Activated CD8-positive, alpha-beta memory T cell treated with anti-CD3 and anti-CD28 coated beads for 36 hours (primary cell): ENCODE measurements around the gene TTBK1. TPM values are rescaled to one million over a fixed set of nuclear protein-coding genes. Genes with fewer than 3 reads are reported as not detected.

Source experiments
- CTCF ChIA-PET: fragments of 350-600 bp; sonication (Branson Sonifier 250); formaldehyde crosslinking; loops from one replicate; lab custom pipeline; 2021; ENCODE audit warnings: antibody characterized with exemption; lab: Charles Lee
- POLR2A ChIA-PET: fragments of 350-600 bp; sonication (Branson Sonifier 250); formaldehyde crosslinking; loops from one replicate; lab custom pipeline; 2021; ENCODE audit warnings: antibody characterized with exemption; lab: Charles Lee
- total RNA-seq, 2 experiments: library from RNA; stranded (reverse); gene quantifications; one replicate each; pipeline ENCODE4 v1.2.3, GENCODE V29; 2021

Gene TTBK1
- total RNA-seq, 2 experiments from 2014 or later = 0.65 to 0.67 TPM

DNA sequence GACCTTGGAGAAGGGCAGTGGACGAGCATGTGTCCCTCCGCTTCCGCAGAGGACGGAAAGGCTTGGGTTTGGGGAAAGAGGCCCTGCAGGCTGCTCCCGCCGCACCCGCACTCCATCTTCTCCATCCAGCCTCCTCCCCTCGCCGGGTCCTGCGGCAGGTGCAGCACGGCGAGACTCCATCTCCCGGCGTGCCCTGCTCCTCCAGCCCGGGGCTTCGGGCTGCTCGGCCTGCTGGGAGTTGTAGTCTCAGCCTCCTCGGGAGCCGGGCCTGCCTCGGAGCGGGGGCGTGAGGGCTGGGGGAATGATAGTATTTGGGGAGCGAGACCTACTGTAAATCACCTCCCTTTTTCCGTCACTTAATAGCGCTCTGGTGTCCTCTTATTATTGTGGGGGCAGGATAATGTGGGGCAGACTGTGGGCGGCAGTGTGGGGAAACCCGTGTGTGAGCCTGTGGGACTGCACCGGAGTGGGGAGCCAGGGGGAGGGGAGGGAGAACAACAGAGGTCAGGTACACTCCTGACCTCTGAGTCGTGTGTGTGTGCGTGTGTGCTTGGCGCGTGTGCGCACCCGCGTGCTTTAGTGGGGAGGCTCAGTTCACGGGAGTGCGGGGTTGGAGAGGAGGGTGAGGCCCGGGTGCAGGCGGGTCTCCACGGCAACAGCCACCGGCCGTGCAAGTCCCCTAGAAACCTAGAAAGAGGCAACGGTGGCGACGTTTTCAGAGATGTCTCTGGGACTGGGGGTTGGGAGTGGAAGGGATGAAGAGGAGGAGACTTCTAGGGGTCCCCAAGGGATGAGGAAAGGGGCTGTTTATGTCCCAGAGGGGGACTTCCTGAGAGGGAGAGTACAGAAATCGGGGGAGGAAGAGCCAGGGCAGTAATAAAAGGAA is 4.1 kb downstream of the TTBK1 start:
- ChIA-PET POLR2A (interaction anchor here (0.5 to 1.1 kb wide), 4 partner anchors 18 to 375 kb away, joined by 3 to 5 read pairs (median 4); partner anchors contain the start of gene DNPH1), CTCF (interaction anchor here (2.0 kb wide), 1 partner anchor 18 kb away, joined by 12 read pairs; the partner anchor contains the start of gene DNPH1)

DNA sequence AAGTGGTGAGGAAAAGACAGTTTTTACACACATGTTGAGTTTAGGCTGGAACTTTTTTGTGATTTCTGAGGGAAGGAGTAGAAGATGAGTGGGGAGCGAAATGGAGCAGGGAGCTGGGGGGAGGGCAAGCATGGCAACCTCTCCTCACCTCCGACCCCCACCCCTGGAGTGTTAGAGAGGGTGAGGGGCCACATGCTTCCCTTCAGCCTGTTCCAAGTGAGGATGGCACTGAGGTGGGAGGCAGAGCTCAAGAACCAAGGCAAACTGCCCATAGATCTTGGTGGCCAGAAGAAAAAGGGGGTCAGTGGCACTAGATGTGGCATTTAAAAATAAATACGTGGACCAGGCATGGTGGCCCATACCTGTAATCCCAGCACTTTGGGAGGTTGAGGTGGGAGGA is 4.8 kb downstream of the TTBK1 start:
- ChIA-PET CTCF (interaction anchor here (0.6 to 0.8 kb wide), 2 partner anchors 13 to 19 kb away, joined by 3 read pairs; partner anchors contain the start of gene DNPH1), POLR2A (no interaction called here)

DNA sequence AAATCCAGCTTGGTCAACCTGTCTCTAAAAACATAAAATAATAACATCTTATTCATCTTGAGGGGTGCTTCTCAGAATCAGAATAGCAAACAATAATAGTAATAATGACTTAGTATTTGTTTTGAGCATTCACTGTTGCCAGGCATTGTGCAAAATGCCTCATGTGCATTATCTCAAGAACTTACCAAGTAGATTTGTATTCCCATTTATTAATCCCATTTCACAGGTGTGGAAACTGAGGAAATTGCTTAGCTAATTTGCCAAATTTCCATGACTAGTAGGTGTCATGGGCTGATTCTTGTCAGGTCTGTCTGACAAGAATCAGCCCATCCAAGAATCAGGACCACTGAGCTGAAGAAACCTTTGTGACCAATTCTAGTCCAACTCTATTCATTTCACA is 5.5 kb downstream of the TTBK1 start:
- ChIA-PET CTCF (interaction anchor here (0.6 to 0.8 kb wide), 2 partner anchors 13 to 20 kb away, joined by 3 read pairs; partner anchors contain the start of gene DNPH1), POLR2A (interaction anchor here (0.5 kb wide), 1 partner anchor 909 kb away, joined by 3 read pairs; no protein-coding TSS in a partner anchor)

DNA sequence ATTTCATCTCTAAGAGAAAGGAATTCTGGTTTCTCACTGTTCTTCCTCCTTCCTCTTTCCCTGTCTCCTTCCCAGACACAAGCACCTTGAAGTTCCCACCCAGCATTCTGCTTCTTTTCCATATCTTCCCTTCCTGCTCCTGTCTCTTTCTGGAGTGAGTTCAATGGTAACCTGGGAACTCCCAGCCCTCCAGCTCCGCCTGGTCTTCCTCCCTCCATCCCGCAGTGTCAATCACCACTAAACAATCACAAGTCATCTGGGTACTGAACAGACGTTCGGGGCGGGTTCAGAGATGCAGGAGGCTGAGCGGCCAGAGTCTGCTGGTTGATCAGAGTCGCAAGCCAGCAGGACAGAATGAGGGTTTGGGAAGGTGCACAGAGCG is 7.7 kb downstream of the TTBK1 start:
- POLR2A ChIA-PET = no interaction called here
- CTCF ChIA-PET = no interaction called here

DNA sequence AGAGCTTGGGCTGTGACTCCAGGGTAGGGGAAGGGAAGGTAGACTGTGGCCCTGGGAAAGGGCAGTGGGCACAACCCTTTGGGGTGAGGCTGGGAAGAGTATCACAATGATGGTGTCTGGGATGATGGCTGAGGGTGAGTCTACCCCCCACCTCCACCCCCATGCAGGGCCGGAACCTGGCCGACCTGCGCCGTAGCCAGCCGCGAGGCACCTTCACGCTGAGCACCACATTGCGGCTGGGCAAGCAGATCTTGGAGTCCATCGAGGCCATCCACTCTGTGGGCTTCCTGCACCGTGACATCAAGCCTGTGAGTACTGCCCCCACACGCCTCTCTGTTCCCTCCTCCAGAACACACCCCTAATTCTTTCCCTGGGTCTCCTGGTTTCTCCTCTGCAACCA is 10.1 kb downstream of the TTBK1 start:
- CTCF ChIA-PET = interaction anchor here (1.2 to 2.1 kb wide), 4 partner anchors 10 to 253 kb away, joined by 3 to 6 read pairs (median 4); partner anchors contain the start of gene ABCC10
- POLR2A ChIA-PET = no interaction called here

DNA sequence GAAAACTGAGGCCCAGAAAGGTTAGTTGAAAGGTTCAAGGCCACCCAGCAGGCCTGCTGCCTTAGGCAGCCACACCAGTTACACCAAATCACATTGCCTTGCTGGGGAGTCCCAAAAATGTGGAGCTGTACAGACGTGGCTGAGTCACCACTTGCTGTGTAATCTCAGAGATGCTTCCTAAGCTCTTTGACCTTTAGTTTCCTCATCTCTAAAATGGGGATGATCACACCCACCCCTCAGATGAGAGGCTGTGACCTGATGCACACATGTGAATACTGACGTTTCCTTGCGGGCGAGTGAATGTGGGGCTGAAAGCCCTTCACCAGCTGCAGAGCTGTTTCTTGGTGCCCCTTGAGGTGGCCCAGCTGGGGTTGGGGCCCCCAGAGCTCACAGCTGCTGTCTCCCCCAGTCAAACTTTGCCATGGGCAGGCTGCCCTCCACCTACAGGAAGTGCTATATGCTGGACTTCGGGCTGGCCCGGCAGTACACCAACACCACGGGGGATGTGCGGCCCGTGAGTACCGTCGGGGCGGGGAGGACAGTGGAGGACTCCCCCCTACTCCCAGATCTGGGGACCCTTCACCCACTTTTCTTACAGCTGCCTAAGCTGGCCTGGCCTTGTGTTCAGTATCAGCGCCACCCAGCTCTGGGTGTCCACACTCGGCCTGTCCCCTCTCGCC is 11.0 kb downstream of the TTBK1 start:
- ChIA-PET POLR2A (interaction anchor here (0.6 kb wide), 1 partner anchor 30 kb away, joined by 3 read pairs; no protein-coding TSS in a partner anchor), CTCF (interaction anchor here (0.9 to 1.3 kb wide), 4 partner anchors 9 to 252 kb away, joined by 3 to 4 read pairs (median 3); partner anchors contain the start of gene DNPH1)

DNA sequence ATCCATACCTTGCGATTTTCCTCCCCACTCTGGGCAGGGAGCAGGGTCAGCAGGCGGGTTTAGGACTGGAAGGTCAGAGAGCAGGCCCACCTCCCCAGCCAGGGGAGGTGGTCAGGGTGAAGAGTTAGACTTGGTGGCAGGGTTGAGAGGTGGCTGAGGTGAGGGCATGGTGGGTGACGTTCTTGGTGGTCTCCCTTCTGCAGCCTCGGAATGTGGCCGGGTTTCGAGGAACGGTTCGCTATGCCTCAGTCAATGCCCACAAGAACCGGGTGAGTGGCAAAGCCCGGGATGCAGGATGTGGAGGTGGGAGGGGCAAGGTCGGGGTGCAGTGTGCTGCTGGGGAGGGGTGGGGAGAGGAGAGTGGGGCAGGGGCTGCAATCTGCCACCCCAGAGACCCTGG is 11.6 kb downstream of the TTBK1 start:
- ChIA-PET POLR2A (interaction anchor here (0.6 kb wide), 1 partner anchor 30 kb away, joined by 3 read pairs; no protein-coding TSS in a partner anchor), CTCF (interaction anchor here (1.0 kb wide), 1 partner anchor 135 kb away, joined by 3 read pairs; no protein-coding TSS in a partner anchor)

DNA sequence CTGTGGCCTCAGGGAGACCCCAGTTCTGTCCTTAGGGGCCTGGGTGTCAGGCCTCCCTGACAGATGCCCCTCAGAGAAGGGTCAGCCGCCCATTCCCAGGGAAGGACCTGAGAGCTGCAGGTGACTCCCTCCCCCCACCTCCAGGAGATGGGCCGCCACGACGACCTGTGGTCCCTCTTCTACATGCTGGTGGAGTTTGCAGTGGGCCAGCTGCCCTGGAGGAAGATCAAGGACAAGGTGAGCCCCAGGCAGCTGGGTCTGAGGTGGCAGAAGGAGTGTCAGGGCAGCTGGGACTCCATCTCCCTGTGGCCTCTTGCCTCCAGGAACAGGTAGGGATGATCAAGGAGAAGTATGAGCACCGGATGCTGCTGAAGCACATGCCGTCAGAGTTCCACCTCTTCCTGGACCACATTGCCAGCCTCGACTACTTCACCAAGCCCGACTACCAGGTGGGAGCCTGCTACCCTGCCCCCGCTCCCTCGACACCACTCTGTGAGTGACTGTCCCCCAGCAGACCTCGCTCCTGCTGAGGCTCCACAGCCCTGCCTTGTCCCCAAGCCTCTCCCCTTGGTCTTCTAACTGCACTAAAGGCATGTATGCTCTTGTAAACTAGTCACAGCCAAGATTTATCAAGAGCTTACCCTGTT is 12.2 kb downstream of the TTBK1 start:
- ChIA-PET CTCF (no interaction called here), POLR2A (no interaction called here)

DNA sequence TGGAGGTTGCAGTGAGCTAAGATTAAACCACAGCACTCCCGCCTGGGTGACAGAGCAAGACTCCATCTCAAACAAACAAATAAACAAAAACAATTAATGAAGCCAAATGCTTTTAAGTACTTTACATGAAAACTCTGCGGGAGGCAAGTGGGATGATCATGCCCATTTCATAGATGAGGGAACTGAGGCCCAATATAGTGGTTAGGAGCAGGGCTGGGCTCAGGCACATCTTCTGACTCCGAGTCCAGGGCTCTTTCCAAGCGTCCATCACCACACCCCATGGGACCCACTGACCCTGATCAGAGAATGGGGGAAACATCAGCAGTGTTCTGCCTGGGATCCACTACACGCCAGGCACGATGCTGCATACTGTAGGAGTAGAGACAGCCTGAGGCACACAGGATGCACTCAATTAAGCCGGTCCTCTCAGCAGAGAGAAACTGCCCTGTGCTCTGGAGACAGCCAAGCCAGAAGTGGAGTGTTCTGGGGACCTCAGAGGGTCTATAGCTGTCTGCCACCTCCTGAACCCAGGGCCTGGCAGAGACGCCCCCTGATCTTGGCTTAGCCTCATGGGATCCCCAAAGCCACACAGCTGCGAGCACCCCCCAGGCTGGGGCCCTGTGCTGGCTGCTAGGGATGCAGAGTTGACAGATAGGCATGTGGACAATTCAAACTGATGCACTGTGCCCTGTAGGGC is 13.5 kb downstream of the TTBK1 start:
- ChIA-PET POLR2A (interaction anchor here (0.5 kb wide), 1 partner anchor 229 kb away, joined by 5 read pairs; no protein-coding TSS in a partner anchor), CTCF (no interaction called here)

DNA sequence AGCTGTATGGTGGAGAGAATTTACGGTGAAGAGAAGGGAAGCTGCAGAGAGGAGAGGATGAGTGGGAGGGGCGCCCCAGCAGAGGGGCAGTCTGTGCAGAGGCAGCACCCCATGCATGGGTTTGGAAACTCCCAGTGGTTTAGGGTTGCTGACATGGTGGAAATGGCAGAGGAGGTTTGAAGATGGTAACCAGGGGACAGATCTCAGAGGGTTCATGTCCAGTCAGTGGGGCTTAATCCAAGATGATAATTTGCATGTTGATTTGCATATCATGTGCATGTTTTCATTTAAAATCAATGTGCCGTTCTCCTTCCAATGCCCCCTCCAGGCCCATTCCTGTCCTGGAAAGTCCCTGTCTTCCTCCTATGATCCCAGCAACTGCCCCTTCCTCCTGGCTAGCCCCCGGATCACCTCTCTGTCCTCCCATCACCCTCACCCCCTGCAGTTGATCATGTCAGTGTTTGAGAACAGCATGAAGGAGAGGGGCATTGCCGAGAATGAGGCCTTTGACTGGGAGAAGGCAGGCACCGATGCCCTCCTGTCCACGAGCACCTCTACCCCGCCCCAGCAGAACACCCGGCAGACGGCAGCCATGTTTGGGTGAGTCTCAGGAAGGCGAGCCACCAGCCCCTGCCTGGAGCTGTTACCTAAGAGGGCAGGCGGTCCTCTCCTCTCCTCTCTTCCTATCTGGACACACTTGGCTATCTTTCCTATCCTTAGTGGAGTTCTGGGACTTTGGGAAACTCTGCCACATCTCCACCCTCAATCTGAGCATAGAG is 14.3 kb downstream of the TTBK1 start:
- ChIA-PET POLR2A (interaction anchor here (0.5 kb wide), 1 partner anchor 228 kb away, joined by 5 read pairs; no protein-coding TSS in a partner anchor), CTCF (no interaction called here)

DNA sequence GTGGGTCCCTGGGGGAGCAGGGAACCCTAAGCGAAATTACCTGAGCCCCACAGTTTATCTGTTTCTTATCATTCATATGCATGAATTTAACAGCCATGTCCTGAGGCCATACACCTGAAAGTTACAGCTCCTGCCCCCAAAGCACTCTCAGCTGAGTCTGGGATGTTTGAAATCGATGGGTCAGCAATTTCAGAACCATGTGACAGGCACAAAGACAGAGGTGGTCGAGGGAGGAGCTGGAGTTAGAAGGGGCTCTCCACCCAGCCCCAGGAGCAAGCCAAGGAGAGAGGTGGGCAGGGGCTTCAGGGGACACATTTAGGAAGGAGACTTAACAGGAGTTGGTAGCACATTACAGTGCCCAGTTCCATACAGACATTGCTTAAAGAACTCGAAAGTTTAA is 14.9 kb downstream of the TTBK1 start:
- ChIA-PET POLR2A (no interaction called here), CTCF (no interaction called here)

DNA sequence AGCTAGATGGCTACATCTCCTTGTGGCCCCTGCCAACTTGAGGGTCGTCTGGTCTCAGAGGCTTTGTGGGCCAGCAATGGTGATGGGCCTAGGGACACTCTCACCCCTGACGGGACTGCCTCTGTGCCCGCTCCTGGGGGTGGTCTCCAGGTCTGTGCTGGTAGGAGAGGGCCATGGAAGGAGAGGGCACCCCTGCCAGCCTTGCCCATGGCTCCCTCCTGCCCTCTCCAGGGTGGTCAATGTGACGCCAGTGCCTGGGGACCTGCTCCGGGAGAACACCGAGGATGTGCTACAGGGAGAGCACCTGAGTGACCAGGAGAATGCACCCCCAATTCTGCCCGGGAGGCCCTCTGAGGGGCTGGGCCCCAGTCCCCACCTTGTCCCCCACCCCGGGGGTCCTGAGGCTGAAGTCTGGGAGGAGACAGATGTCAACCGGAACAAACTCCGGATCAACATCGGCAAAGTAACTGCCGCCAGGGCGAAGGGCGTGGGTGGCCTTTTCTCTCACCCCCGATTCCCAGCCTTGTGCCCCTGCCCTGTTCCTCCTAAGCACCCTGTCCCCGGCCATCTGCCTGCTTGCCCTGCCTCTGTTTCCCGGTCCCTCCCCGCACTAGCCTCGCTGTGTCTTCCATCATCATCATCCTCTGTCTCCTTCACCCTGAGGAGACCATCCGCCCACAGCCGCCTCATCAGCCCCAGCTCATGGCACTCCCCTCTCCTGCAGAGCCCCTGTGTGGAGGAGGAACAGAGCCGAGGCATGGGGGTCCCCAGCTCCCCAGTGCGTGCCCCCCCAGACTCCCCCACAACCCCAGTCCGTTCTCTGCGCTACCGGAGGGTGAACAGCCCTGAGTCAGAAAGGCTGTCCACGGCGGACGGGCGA is 15.8 kb downstream of the TTBK1 start:
- ChIA-PET POLR2A (no interaction called here), CTCF (interaction anchor here (0.5 kb wide), 1 partner anchor 15 kb away, joined by 3 read pairs; no protein-coding TSS in a partner anchor)

DNA sequence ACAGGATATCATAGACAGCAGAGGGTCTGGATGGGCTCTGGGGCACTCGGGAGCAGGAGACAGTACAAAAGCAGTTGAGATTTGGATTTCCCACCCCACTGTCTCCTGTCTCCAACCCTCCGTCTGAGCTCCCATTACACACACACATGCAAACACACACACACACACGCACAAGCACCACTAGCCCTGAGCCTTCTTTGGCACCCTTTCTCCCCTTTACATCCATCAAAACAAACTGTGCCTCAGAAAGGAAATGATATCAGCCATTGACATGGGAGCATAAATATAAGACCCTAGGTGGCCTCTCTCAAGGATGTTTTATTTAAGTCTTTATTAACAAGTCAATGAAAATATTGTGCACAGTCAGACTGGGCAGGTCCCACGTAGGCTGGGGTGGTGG is 17.5 kb downstream of the TTBK1 start:
- POLR2A ChIA-PET = no interaction called here
- CTCF ChIA-PET = interaction anchor here (1.5 kb wide), 1 partner anchor 235 kb away, joined by 4 read pairs; no protein-coding TSS in a partner anchor

DNA sequence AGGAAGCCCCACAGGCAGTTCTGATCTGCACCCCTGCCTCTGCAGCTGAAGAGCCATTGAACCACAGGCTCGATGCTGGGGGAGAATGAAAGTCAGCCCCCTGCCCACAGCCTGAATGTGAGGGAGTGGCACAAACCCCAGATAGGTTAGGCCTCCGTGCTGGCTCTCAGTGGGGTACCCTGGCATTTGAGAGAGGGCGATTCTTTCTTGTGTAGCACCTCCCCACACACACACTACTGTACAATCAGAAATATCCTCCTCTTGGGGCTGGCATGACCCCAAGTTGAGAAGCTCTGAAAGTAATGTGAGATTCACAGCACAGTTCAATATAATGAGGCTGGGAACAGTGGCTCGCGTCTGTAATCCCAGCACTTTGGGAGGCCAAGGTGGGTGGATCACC is 17.9 kb downstream of the TTBK1 start:
- CTCF ChIA-PET = interaction anchor here (0.6 to 1.9 kb wide), 4 partner anchors 13 to 235 kb away, joined by 3 to 5 read pairs (median 4); no protein-coding TSS in a partner anchor
- POLR2A ChIA-PET = no interaction called here

DNA sequence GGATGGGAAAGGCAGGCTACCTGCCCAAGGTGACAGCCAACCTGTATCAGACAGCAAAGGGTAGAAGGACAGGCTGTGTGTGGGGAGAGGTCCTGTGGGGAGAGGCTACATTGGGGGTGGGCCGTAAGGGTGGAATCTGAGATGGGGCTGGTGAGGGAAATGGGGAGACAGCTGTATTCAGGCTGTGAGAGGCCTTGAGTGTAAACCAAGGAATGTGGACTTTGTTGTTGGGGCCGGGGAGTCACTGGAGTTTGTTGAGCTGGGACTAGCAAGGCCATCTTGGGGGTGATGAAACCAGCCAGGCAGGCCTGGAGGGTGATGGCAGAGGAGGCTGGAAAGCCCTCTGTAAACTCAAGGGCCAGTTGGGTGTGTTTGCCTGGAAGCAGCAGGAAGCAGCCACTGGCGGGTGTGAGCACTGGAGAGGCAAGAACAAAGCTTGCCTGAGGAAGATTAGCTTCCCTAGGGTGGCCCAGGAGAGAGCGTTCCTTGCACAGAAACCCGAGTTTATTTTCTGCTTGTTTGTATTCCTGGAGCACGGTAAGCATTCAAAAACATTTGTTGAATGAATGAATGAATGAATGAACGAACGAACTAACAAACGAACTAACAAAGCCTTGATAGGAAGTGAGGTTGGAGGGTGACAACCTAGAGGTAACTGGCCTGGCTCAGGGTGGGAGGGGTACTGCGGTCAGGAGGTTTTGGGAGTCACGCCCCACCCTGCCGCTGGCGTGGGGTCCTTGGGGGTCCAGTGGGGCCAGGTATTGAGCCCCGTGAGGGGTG is 18.9 kb downstream of the TTBK1 start:
- ChIA-PET POLR2A (no interaction called here), CTCF (interaction anchor here (0.6 to 1.9 kb wide), 5 partner anchors 72 to 255 kb away, joined by 3 to 5 read pairs (median 4); partner anchors contain the start of genes POLR1C and YIPF3)
